ENCODE data around the gene SCD. TPM values are rescaled to one million over a fixed set of nuclear protein-coding genes. Genes with fewer than 3 reads are reported as not detected.

SCD gene
- total and polyA plus RNA-seq, 9 of the 15 experiments (the other 6 are each of a cell fraction or from before 2014, with no cell fraction given): 114 to 486 (median 188) TPM

DNA sequence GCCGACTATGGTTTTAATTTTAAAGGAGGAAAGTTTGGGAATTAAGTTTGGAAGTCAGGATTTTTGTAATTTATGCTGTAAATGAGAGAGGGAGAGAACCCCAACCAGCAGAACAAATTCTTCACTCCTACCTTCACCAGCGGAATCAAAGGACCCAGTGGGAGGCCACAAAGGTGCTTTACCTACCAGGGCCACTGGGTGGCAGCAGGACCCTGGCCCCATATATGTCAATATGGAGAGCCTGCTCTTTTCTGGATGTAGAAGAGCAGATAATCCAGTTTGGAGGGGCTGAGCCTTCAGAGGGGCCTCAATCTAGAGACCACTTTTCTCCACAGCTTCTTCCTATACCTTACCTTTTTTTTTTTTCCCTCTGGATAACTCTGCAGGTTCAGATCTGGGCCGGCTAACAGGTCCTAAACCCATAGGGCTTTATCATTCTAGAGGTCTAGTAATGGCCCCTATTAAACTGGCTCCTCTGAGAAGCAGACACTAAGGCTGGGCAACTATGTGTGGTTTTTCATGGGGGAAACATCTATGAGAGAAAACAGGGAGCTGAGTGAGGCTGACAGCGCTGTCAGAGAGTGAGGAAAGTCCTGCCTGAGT is 8.5 kb upstream of the SCD start (continued):
- TF ChIP-seq JUND (IDR thresholded peaks at IDR 0.05; ENCODE audit: borderline replicate concordance, low read depth, low read length) (0 out of 2 replicates have a peak, but pooled peaks have one; percentile 11), JUND (tag; IDR thresholded peaks at IDR 0.05; ENCODE audit: borderline replicate concordance, low read depth, low read length) (no peak), FOXA3 (CRISPR knock-in tag; conservative IDR thresholded peaks at IDR 0.05 in 1 of 2, IDR thresholded peaks at IDR 0.05 in 1 of 2) (peak; percentile 37 to 87; a peak in 3 of 4 replicates), FOXK2 (conservative IDR thresholded peaks at IDR 0.05 in 1 of 2, IDR thresholded peaks at IDR 0.05 in 1 of 2; ENCODE audit: low read depth in 2 of 2) (peak; percentile 59 to 83; a peak in 3 of 4 replicates), RAD21 (CRISPR knock-in tag; conservative IDR thresholded peaks at IDR 0.05 in 1 of 2, IDR thresholded peaks at IDR 0.05 in 1 of 2) (peak; percentile 77 to 89), SMC3 (conservative IDR thresholded peaks at IDR 0.05; ENCODE audit: insufficient read depth, low read depth, low read length) (peak; percentile 78), TGIF2 (CRISPR knock-in tag; IDR thresholded peaks at IDR 0.05) (no peak)
- TF ChIP-seq, protein P1, sequence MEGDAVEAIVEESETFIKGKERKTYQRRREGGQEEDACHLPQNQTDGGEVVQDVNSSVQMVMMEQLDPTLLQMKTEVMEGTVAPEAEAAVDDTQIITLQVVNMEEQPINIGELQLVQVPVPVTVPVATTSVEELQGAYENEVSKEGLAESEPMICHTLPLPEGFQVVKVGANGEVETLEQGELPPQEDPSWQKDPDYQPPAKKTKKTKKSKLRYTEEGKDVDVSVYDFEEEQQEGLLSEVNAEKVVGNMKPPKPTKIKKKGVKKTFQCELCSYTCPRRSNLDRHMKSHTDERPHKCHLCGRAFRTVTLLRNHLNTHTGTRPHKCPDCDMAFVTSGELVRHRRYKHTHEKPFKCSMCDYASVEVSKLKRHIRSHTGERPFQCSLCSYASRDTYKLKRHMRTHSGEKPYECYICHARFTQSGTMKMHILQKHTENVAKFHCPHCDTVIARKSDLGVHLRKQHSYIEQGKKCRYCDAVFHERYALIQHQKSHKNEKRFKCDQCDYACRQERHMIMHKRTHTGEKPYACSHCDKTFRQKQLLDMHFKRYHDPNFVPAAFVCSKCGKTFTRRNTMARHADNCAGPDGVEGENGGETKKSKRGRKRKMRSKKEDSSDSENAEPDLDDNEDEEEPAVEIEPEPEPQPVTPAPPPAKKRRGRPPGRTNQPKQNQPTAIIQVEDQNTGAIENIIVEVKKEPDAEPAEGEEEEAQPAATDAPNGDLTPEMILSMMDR (IDR thresholded peaks at IDR 0.05 in 2 of 3, conservative IDR thresholded peaks at IDR 0.05 in 1 of 3; ENCODE audit: insufficient read depth in 2 of 3, low read depth in 1 of 3, low read length in 3 of 3): peak; percentile 83 to 89 (median 86)
